Measurements from ENCODE around the gene LAPTM4A. TPM values are rescaled to one million over a fixed set of nuclear protein-coding genes. Genes with fewer than 3 reads are reported as not detected.
"Not testable (repeated sequence)": the region's sequence is repeated elsewhere in the genome, so short reads cannot be mapped to it uniquely, and the experiment has no call there.

The LAPTM4A gene
- total RNA-seq, 1 donor from 2014 or later = 300 TPM

- Histone ChIP-seq H3K9me3 (ENCODE audit: insufficient read depth, low read depth, low read length) (peaks cover 3% of the 10 kb centered on the region), H3K4me1 (ENCODE audit: insufficient read depth, low read length) (peaks cover 13% of the 10 kb centered on the region), H3K36me3 (ENCODE audit: insufficient read depth, low read length) (no peaks in the 10 kb centered on the region), H3K4me3 (ENCODE audit: insufficient read depth, low read depth, low read length) (no peak overlapping the region), H3K4me2 (ENCODE audit: low read length) (no peak overlapping the region), H3K27ac (ENCODE audit: low read depth, low read length) (no peak overlapping the region), H4K20me1 (ENCODE audit: insufficient read depth, low read length) (no peaks in the 10 kb centered on the region), H2AFZ (ENCODE audit: low read depth, low read length) (no peak overlapping the region), H3K27me3 (ENCODE audit: insufficient read depth, low read length) (no peaks in the 10 kb centered on the region), H3K9ac (ENCODE audit: low read length) (no peak overlapping the region), H3K79me2 (ENCODE audit: insufficient read depth, low read length) (no peaks in the 10 kb centered on the region)
- no peak overlapping the region for H3K27ac Mint-ChIP-seq (ENCODE audit: unreplicated experiment)
- no peak for TF ChIP-seq EZH2 (IDR thresholded peaks at IDR 0.05; ENCODE audit: insufficient read depth, low read length)
- no peak for TF ChIP-seq CTCF (IDR thresholded peaks at IDR 0.05; ENCODE audit: insufficient read depth, low read depth, low read length)
- H3K9me3 Mint-ChIP-seq (ENCODE audit: unreplicated experiment) = peaks cover 3% of the 10 kb centered on the region
- no peak overlapping the region for H3K4me3 Mint-ChIP-seq (ENCODE audit: unreplicated experiment)
- peaks cover 17% of the 10 kb centered on the region for H3K4me1 Mint-ChIP-seq (ENCODE audit: low read depth, unreplicated experiment)
- peaks cover 4% of the 10 kb centered on the region for H3K36me3 Mint-ChIP-seq (ENCODE audit: low read depth, unreplicated experiment)
- FAIRE-seq = no peak
- no peak for DNase-seq (ENCODE audit: low read depth)
- peaks cover 6% of the 10 kb centered on the region for H3K27me3 Mint-ChIP-seq (ENCODE audit: low read depth, unreplicated experiment)
Observed at GRCh38 chr2:20074901-20075300, 23.5 kb upstream of the LAPTM4A start.

- H3K27ac ChIP-seq (ENCODE audit: low read depth, low read length); H3K27ac Mint-ChIP-seq (ENCODE audit: unreplicated experiment); H3K27me3 ChIP-seq (ENCODE audit: insufficient read depth, low read length); DNase-seq (ENCODE audit: low read depth); H2AFZ ChIP-seq (ENCODE audit: low read depth, low read length); H3K9me3 Mint-ChIP-seq (ENCODE audit: unreplicated experiment); H3K27me3 Mint-ChIP-seq (ENCODE audit: low read depth, unreplicated experiment); H3K4me2 ChIP-seq (ENCODE audit: low read length); H3K4me3 Mint-ChIP-seq (ENCODE audit: unreplicated experiment); H3K79me2 ChIP-seq (ENCODE audit: insufficient read depth, low read length); H3K9me3 ChIP-seq (ENCODE audit: insufficient read depth, low read depth, low read length); H4K20me1 ChIP-seq (ENCODE audit: insufficient read depth, low read length); FAIRE-seq; H3K9ac ChIP-seq (ENCODE audit: low read length); H3K36me3 Mint-ChIP-seq (ENCODE audit: low read depth, unreplicated experiment); H3K4me3 ChIP-seq (ENCODE audit: insufficient read depth, low read depth, low read length); H3K36me3 ChIP-seq (ENCODE audit: insufficient read depth, low read length): not testable (repeated sequence)
- peaks cover 17% of the 10 kb centered on the region for H3K4me1 Mint-ChIP-seq (ENCODE audit: low read depth, unreplicated experiment)
- peaks cover 13% of the 10 kb centered on the region for H3K4me1 ChIP-seq (ENCODE audit: insufficient read depth, low read length)
Observed at GRCh38 chr2:20074046-20074648, 22.7 kb upstream of the LAPTM4A start.

- H3K4me1 Mint-ChIP-seq (ENCODE audit: low read depth, unreplicated experiment) = peaks cover 19% of the 10 kb centered on the region
- Histone ChIP-seq H3K36me3 (ENCODE audit: insufficient read depth, low read length) (no peaks in the 10 kb centered on the region), H2AFZ (ENCODE audit: low read depth, low read length) (no peak overlapping the region), H3K9me3 (ENCODE audit: insufficient read depth, low read depth, low read length) (peaks cover 3% of the 10 kb centered on the region), H4K20me1 (ENCODE audit: insufficient read depth, low read length) (no peaks in the 10 kb centered on the region), H3K27me3 (ENCODE audit: insufficient read depth, low read length) (no peaks in the 10 kb centered on the region), H3K4me2 (ENCODE audit: low read length) (no peak overlapping the region), H3K79me2 (ENCODE audit: insufficient read depth, low read length) (no peaks in the 10 kb centered on the region), H3K4me1 (ENCODE audit: insufficient read depth, low read length) (peaks cover 16% of the 10 kb centered on the region), H3K27ac (ENCODE audit: low read depth, low read length) (no peak overlapping the region), H3K4me3 (ENCODE audit: insufficient read depth, low read depth, low read length) (no peak overlapping the region), H3K9ac (ENCODE audit: low read length) (no peak overlapping the region)
- no peak for FAIRE-seq
- no peak for DNase-seq (ENCODE audit: low read depth)
- peaks cover 3% of the 10 kb centered on the region for H3K36me3 Mint-ChIP-seq (ENCODE audit: low read depth, unreplicated experiment)
- peaks cover 2% of the 10 kb centered on the region for H3K27me3 Mint-ChIP-seq (ENCODE audit: low read depth, unreplicated experiment)
- TF ChIP-seq CTCF (IDR thresholded peaks at IDR 0.05; ENCODE audit: insufficient read depth, low read depth, low read length) (no peak), EZH2 (IDR thresholded peaks at IDR 0.05; ENCODE audit: insufficient read depth, low read length) (no peak)
- no peak overlapping the region for H3K27ac Mint-ChIP-seq (ENCODE audit: unreplicated experiment)
- H3K9me3 Mint-ChIP-seq (ENCODE audit: unreplicated experiment) = peaks cover 2% of the 10 kb centered on the region
- no peak overlapping the region for H3K4me3 Mint-ChIP-seq (ENCODE audit: unreplicated experiment)
Observed at GRCh38 chr2:20073460-20073859, 22.0 kb upstream of the LAPTM4A start.
